ENCODE results near the gene DZIP3. TPM values are rescaled to one million over a fixed set of nuclear protein-coding genes. Genes with fewer than 3 reads are reported as not detected.

The DZIP3 gene
- total and polyA plus RNA-seq, 2 experiments from 2014 or later, result 28.7 to 32.0 TPM

DNA sequence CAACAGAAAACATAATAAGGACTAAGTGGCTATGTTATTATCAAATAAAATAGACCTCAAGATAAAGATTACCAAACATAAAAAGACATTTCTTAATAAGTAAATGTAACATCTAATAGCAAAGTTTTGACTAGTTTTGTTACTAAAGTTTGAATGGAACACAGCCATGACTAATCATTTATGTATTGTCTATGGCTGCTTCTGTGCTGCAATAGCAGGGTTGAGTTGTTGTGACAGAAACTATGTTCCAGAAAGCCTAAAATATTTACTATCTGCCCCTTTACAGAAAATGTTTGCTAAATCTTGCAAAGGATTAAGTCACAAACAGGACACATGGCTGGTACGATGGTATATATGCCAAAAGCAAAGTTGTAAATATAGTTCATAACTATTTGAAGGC, 41.2 kb upstream of the DZIP3 start:
- Histone ChIP-seq H3K4me1 (ENCODE audit: insufficient read depth) (0 out of 2 replicates have a peak, but pooled peaks cover 4% of the 10 kb centered on the region), H3K9me2 (ENCODE audit: insufficient read depth) (no peaks in the 10 kb centered on the region), H3K4me2 (no peak overlapping the region), H3K79me2 (replicated peaks; ENCODE audit: insufficient read depth) (no peaks in the 10 kb centered on the region), H3K27me3 (ENCODE audit: insufficient read depth) (no peaks in the 10 kb centered on the region), H3F3A (replicated peaks; ENCODE audit: low read depth) (no peaks in the 10 kb centered on the region), H3K27ac (ENCODE audit: low read depth) (no peak overlapping the region), H3K36me3 (ENCODE audit: insufficient read depth) (peaks cover 15% of the 10 kb centered on the region; the same call in 1 of the 2 replicates), H4K20me1 (replicated peaks; ENCODE audit: insufficient read depth) (no peaks in the 10 kb centered on the region), H3K4me3 (no peak overlapping the region), H2AFZ (no peak overlapping the region)
- no peak for DNase-seq (ENCODE audit: low spot score)
- ATAC-seq, result no peak
- H3K27ac Mint-ChIP-seq, result no peak overlapping the region
- TF ChIP-seq, protein P1, sequence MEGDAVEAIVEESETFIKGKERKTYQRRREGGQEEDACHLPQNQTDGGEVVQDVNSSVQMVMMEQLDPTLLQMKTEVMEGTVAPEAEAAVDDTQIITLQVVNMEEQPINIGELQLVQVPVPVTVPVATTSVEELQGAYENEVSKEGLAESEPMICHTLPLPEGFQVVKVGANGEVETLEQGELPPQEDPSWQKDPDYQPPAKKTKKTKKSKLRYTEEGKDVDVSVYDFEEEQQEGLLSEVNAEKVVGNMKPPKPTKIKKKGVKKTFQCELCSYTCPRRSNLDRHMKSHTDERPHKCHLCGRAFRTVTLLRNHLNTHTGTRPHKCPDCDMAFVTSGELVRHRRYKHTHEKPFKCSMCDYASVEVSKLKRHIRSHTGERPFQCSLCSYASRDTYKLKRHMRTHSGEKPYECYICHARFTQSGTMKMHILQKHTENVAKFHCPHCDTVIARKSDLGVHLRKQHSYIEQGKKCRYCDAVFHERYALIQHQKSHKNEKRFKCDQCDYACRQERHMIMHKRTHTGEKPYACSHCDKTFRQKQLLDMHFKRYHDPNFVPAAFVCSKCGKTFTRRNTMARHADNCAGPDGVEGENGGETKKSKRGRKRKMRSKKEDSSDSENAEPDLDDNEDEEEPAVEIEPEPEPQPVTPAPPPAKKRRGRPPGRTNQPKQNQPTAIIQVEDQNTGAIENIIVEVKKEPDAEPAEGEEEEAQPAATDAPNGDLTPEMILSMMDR (conservative IDR thresholded peaks at IDR 0.05; ENCODE audit: low read depth in 2 of 2), result no peak
- TF ChIP-seq ZNF462 (CRISPR knock-in tag; IDR thresholded peaks at IDR 0.05) (no peak), EZH2 (IDR thresholded peaks at IDR 0.05; ENCODE audit: low read depth, unreplicated experiment) (no peak)
- no peaks in the 10 kb centered on the region for H3K9me3 Mint-ChIP-seq
- no peaks in the 10 kb centered on the region for H3K27me3 Mint-ChIP-seq (ENCODE audit: insufficient read depth, low read depth, poor library complexity)
- peaks cover 40% of the 10 kb centered on the region for H3K36me3 Mint-ChIP-seq (ENCODE audit: low read depth)
- H3K4me1 Mint-ChIP-seq, result peaks cover 5% of the 10 kb centered on the region; the same call in 2 of the 3 replicates
- H3K4me3 Mint-ChIP-seq, result no peak overlapping the region

DNA sequence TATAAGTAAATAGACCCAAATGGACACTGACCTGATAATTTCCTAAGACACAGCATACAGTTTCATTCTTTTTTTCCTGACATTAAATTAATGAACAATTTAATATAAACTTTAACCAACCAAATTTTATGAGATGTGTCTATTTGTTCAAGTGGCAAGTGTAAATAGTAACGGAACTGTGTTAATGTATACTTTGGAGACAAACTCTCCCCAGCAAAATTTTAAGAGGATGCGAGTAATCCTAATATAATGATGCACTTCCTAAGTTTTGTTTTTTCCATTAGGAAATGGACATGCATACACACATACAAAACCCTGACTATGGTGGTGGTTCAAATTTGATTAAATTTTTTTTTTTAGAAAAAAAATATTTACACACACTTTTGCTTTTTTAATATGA, 40.6 kb upstream of the DZIP3 start:
- H3K27me3 Mint-ChIP-seq (ENCODE audit: insufficient read depth, low read depth, poor library complexity), result no peaks in the 10 kb centered on the region
- no peaks in the 10 kb centered on the region for H3F3A ChIP-seq (replicated peaks; ENCODE audit: low read depth)
- ATAC-seq, result no peak
- 0 out of 2 replicates have a peak, but pooled peaks cover 4% of the 10 kb centered on the region for H3K4me1 ChIP-seq (ENCODE audit: insufficient read depth)
- no peak for DNase-seq (ENCODE audit: low spot score)
- no peak overlapping the region for H3K4me2 ChIP-seq
- H3K4me3 Mint-ChIP-seq, result no peak overlapping the region
- H2AFZ ChIP-seq, result no peak overlapping the region
- TF ChIP-seq EZH2 (IDR thresholded peaks at IDR 0.05; ENCODE audit: low read depth, unreplicated experiment), result no peak
- TF ChIP-seq ZNF114 (CRISPR knock-in tag; IDR thresholded peaks at IDR 0.05), result no peak
- no peak overlapping the region for H3K27ac ChIP-seq (ENCODE audit: low read depth)
- H3K36me3 Mint-ChIP-seq (ENCODE audit: low read depth), result peaks cover 36% of the 10 kb centered on the region
- H3K4me3 ChIP-seq, result no peak overlapping the region
- H3K79me2 ChIP-seq (replicated peaks; ENCODE audit: insufficient read depth), result no peaks in the 10 kb centered on the region
- H3K9me3 Mint-ChIP-seq, result no peaks in the 10 kb centered on the region
- no peak overlapping the region for H3K27ac Mint-ChIP-seq
- H3K4me1 Mint-ChIP-seq, result peaks cover 5% of the 10 kb centered on the region; the same call in 2 of the 3 replicates
- H4K20me1 ChIP-seq (replicated peaks; ENCODE audit: insufficient read depth), result no peaks in the 10 kb centered on the region
- H3K27me3 ChIP-seq (ENCODE audit: insufficient read depth), result no peaks in the 10 kb centered on the region
- H3K36me3 ChIP-seq (ENCODE audit: insufficient read depth), result peaks cover 15% of the 10 kb centered on the region; the same call in 1 of the 2 replicates
- no peaks in the 10 kb centered on the region for H3K9me2 ChIP-seq (ENCODE audit: insufficient read depth)
